ENCODE data around the gene MACROD2.
A peak's percentile ranks its signal among the peaks of the same experiment; 100 is the strongest.
"Not testable (repeated sequence)": the region's sequence is repeated elsewhere in the genome, so short reads cannot be mapped to it uniquely, and the experiment has no call there.

The MACROD2 gene

GRCh38 chr20:14410869-14411555 lies 415.7 kb downstream of the MACROD2 start:
- DNase-seq (ENCODE audit: low read depth in 2 of 2): no peak

- no peak for DNase-seq (ENCODE audit: low read depth in 2 of 2)
These were observed 416.9 kb downstream of the MACROD2 start for GRCh38 chr20:14412065-14412681.

- no peak for DNase-seq (ENCODE audit: low read depth in 2 of 2)
These were observed 418.5 kb downstream of the MACROD2 start for GRCh38 chr20:14413835-14414234.

GRCh38 chr20:14414560-14414959 lies 419.2 kb downstream of the MACROD2 start:
- no peak for DNase-seq (ENCODE audit: low read depth in 2 of 2)

GRCh38 chr20:14415467-14415866 lies 420.2 kb downstream of the MACROD2 start:
- no peak for DNase-seq (ENCODE audit: low read depth in 2 of 2)

- DNase-seq (ENCODE audit: low read depth in 2 of 2): peak; percentile 20 to 25
These were observed 423.1 kb downstream of the MACROD2 start for GRCh38 chr20:14418376-14418775.

GRCh38 chr20:14422892-14423291 lies 427.6 kb downstream of the MACROD2 start:
- DNase-seq (ENCODE audit: low read depth in 2 of 2): no peak

- no peak for DNase-seq (ENCODE audit: low read depth in 2 of 2)
These were observed 436.3 kb downstream of the MACROD2 start for GRCh38 chr20:14431568-14431967.

GRCh38 chr20:14432085-14432484 lies 436.8 kb downstream of the MACROD2 start:
- DNase-seq (ENCODE audit: low read depth in 2 of 2): no peak

- no peak for DNase-seq (ENCODE audit: low read depth in 2 of 2)
These were observed 437.3 kb downstream of the MACROD2 start for GRCh38 chr20:14432597-14432996.

GRCh38 chr20:14434384-14435136 lies 439.2 kb downstream of the MACROD2 start:
- no peak for DNase-seq (ENCODE audit: low read depth in 2 of 2)

- peak in 1 of 2 experiments; percentile 9 for DNase-seq (ENCODE audit: low read depth in 2 of 2)
These were observed 445.9 kb downstream of the MACROD2 start for GRCh38 chr20:14441201-14441600.

- DNase-seq (ENCODE audit: low read depth in 2 of 2): no peak
These were observed 448.8 kb downstream of the MACROD2 start for GRCh38 chr20:14444106-14444505.

- DNase-seq (ENCODE audit: low read depth in 2 of 2): peak; percentile 34 to 38
These were observed 450.0 kb downstream of the MACROD2 start for GRCh38 chr20:14445310-14445709.

GRCh38 chr20:14445902-14446301 lies 450.6 kb downstream of the MACROD2 start:
- DNase-seq (ENCODE audit: low read depth in 2 of 2): no peak

- no peak for DNase-seq (ENCODE audit: low read depth in 2 of 2)
These were observed 451.1 kb downstream of the MACROD2 start for GRCh38 chr20:14446446-14446845.

GRCh38 chr20:14449323-14449722 lies 454.0 kb downstream of the MACROD2 start:
- DNase-seq (ENCODE audit: low read depth in 2 of 2): no peak

GRCh38 chr20:14450256-14450655 lies 454.9 kb downstream of the MACROD2 start:
- DNase-seq (ENCODE audit: low read depth in 2 of 2): no peak

- DNase-seq (ENCODE audit: low read depth in 2 of 2): no peak
These were observed 456.1 kb downstream of the MACROD2 start for GRCh38 chr20:14451458-14451857.

- DNase-seq (ENCODE audit: low read depth in 2 of 2): no peak
These were observed 457.9 kb downstream of the MACROD2 start for GRCh38 chr20:14453259-14453658.

- DNase-seq (ENCODE audit: low read depth in 2 of 2): no peak
These were observed 459.0 kb downstream of the MACROD2 start for GRCh38 chr20:14454296-14454695.

GRCh38 chr20:14467104-14467827 lies 471.9 kb downstream of the MACROD2 start:
- DNase-seq (ENCODE audit: low read depth in 2 of 2): not testable (repeated sequence)
